ENCODE results near the gene STK24. TPM values are rescaled to one million over a fixed set of nuclear protein-coding genes. Genes with fewer than 3 reads are reported as not detected.

STK24 gene
- total RNA-seq, 5 donors from 2014 or later (not counting 1 experiment from before 2014, with no cell fraction given), result 92.1 to 143 (median 113) TPM

DNA sequence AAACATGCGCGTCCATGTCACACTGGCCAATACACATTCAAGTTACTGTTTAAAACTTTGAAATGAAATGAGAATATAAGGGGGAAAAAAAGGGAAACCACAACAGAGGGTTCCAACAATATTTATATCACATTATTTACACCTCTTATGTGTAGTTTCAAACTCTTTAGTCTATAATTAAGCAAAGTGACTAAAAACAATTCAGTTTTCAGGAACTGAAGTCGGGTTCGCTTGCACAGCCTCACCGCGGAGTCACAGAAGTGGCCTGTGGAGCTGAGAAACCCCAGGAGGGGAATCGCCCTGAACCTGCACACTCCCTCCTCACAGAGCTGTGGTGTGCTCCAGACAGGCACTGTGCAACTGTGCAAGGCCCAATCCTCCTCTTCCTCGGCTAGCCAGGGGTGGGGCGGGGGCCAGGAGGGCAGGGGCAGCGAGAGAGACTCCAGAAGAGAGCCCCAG lies 75.9 kb downstream of the STK24 start:
- Histone ChIP-seq H3K9me3 (no peaks in the 10 kb centered on the region), H3K27ac (ENCODE audit: low read length) (no peak overlapping the region), H3K4me3 (ENCODE audit: control insufficient read depth in 1 of 2, extremely low read depth in 1 of 2, low read length in 1 of 2) (no peak overlapping the region), H3K36me3 (ENCODE audit: control insufficient read depth in 2 of 2, extremely low read depth in 1 of 2, insufficient read depth in 1 of 2, low read length in 1 of 2) (peaks cover 0 to 39% of the 10 kb centered on the region in 2 donors), H3K4me1 (ENCODE audit: control insufficient read depth in 1 of 2, extremely low read depth in 1 of 2, insufficient read depth in 2 of 2, low read length in 2 of 2) (peaks cover 8 to 46% of the 10 kb centered on the region in 2 experiments), H3K27me3 (replicated peaks in 1 of 2; ENCODE audit: control insufficient read depth in 2 of 2, extremely low read depth in 1 of 2, insufficient read depth in 2 of 2, low read length in 1 of 2) (no peaks in the 10 kb centered on the region)
- ATAC-seq (replicated peaks in 1 of 4), result no peak
- CTCF ChIA-PET, result interaction anchor here in 1 of 2 donors (1.1 kb wide), 1 partner anchor 10 kb away, joined by 3 read pairs; no protein-coding TSS in a partner anchor
- Mint-ChIP-seq H3K9me3 (no peaks in the 10 kb centered on the region), H3K4me1 (peaks cover 78 to 90% (median 88%) of the 10 kb centered on the region in 3 donors), H3K27ac (no peak overlapping the region), H3K4me3 (no peak overlapping the region), H3K36me3 (peaks cover 33% of the 10 kb centered on the region), H3K27me3 (no peaks in the 10 kb centered on the region)
- DNase-seq, result no peak
- POLR2A ChIA-PET, result no interaction called here
- WGBS (ENCODE audit: insufficient coverage), result no CpG with 5 or more reads among the region's 10 CpGs

DNA sequence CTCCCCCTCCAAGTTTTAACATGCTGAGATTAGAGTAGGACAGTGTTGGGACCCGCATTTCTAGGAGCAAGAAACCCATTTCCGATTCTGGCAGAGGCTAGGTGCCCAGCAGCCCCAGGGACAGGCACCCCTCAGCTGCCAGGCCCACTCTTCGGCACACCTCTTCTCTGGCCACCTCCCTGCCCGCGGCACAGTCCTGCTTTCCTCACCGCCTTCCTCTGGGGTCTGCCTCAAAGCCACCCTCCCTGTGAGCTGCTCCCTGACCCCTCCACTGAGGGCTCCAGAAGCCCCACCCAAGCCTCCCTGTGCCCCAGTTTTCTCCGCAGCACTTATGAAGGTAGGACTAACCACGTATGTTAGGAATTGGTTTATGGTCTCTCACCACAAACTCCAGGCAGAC lies 79.9 kb downstream of the STK24 start:
- Histone ChIP-seq H3K27ac (ENCODE audit: low read length) (no peak overlapping the region), H3K36me3 (ENCODE audit: control insufficient read depth in 2 of 2, extremely low read depth in 1 of 2, insufficient read depth in 1 of 2, low read length in 1 of 2) (peaks cover 0 to 33% of the 10 kb centered on the region in 2 donors), H3K9me3 (no peaks in the 10 kb centered on the region), H3K4me3 (ENCODE audit: control insufficient read depth in 1 of 2, extremely low read depth in 1 of 2, low read length in 1 of 2) (no peak overlapping the region), H3K4me1 (ENCODE audit: control insufficient read depth in 1 of 2, extremely low read depth in 1 of 2, insufficient read depth in 2 of 2, low read length in 2 of 2) (peaks cover 2 to 26% of the 10 kb centered on the region in 2 experiments), H3K27me3 (replicated peaks in 1 of 2; ENCODE audit: control insufficient read depth in 2 of 2, extremely low read depth in 1 of 2, insufficient read depth in 2 of 2, low read length in 1 of 2) (no peaks in the 10 kb centered on the region)
- Mint-ChIP-seq H3K4me1 (peaks cover 67 to 80% (median 79%) of the 10 kb centered on the region in 3 donors), H3K27ac (peak overlapping the region in 1 of 2 donors; percentile 52), H3K27me3 (no peaks in the 10 kb centered on the region), H3K9me3 (no peaks in the 10 kb centered on the region), H3K36me3 (peaks cover 22% of the 10 kb centered on the region), H3K4me3 (no peak overlapping the region)
- no peak for ATAC-seq (replicated peaks in 1 of 4)
- POLR2A ChIA-PET, result no interaction called here
- DNase-seq, result no peak
- CTCF ChIA-PET, result no interaction called here
- WGBS (ENCODE audit: insufficient coverage), result 90% methylated on average over 6 of the region's 8 CpGs

DNA sequence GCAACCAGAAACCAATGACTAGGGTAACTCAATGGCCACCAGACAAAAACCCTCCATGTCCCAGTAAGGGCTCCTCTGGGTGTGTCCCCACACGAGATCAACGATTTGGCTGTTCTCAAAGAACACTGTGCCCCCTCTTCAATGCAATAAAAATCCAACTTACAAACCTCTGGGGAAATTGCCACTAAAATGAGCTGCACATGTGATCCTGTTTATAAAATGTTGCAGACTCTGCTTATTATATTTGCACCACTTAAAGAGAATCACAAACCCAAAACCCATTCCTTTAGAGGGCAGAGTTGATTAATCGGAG lies 80.5 kb downstream of the STK24 start:
- H3K4me3 Mint-ChIP-seq, result no peak overlapping the region
- ChIA-PET CTCF (no interaction called here), POLR2A (no interaction called here)
- no peaks in the 10 kb centered on the region for H3K27me3 Mint-ChIP-seq
- DNase-seq (no peak), ATAC-seq (replicated peaks in 1 of 4) (no peak)
- Histone ChIP-seq H3K36me3 (ENCODE audit: control insufficient read depth in 2 of 2, extremely low read depth in 1 of 2, insufficient read depth in 1 of 2, low read length in 1 of 2) (peaks cover 0 to 33% of the 10 kb centered on the region in 2 donors), H3K4me1 (ENCODE audit: control insufficient read depth in 1 of 2, extremely low read depth in 1 of 2, insufficient read depth in 2 of 2, low read length in 2 of 2) (peaks cover 2 to 23% of the 10 kb centered on the region in 2 experiments), H3K4me3 (ENCODE audit: control insufficient read depth in 1 of 2, extremely low read depth in 1 of 2, low read length in 1 of 2) (no peak overlapping the region), H3K27ac (ENCODE audit: low read length) (no peak overlapping the region), H3K27me3 (replicated peaks in 1 of 2; ENCODE audit: control insufficient read depth in 2 of 2, extremely low read depth in 1 of 2, insufficient read depth in 2 of 2, low read length in 1 of 2) (no peaks in the 10 kb centered on the region), H3K9me3 (no peaks in the 10 kb centered on the region)
- WGBS (ENCODE audit: insufficient coverage), result no CpG with 5 or more reads among the region's 3 CpGs
- peaks cover 65 to 79% (median 79%) of the 10 kb centered on the region in 3 donors for H3K4me1 Mint-ChIP-seq
- H3K27ac Mint-ChIP-seq, result peak overlapping the region in 1 of 2 donors; percentile 36
- H3K36me3 Mint-ChIP-seq, result peaks cover 24% of the 10 kb centered on the region
- no peaks in the 10 kb centered on the region for H3K9me3 Mint-ChIP-seq

DNA sequence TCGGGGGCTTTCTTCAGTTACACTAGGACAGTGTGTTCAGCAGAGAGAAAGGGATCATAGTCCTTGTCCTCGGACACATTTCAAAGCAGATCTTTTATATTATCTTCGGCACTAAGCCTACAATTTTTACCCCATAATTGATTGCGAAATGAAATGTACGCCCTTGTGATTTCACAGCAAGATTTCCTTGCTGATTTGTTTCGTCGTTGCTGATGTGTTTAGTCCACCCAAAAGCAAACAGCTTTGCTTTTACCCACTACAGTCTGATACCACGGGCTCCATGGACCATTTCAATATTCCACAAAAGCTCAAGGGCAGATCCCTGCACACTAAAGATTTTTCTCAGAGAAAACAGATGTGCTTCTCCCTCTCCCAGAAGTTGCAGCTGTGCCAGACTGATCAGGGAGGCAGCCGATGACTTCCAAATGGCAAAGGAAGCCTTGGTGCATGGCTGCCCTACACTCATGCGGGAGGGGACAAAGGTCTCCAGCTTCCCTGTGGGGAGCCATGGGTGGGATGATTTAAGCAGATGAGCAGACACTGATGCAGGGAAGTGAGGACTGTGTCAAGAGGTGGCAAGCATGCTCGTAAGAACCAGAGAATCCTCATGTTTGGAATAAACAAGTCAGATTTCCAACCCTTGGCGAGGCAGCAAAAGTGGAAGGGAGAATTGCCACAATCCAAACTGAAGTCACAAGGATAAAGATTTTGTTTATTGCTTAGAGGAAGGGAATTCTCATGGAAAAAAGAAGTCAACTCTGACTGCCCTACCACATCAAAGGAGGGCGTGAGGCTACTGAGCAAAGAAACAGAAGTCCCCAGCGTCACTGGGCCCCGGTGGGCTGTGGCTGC lies 81.1 kb downstream of the STK24 start:
- Mint-ChIP-seq H3K4me1 (peaks cover 68 to 80% (median 79%) of the 10 kb centered on the region in 3 donors), H3K27me3 (no peaks in the 10 kb centered on the region), H3K4me3 (no peak overlapping the region), H3K27ac (peak overlapping the region; percentile 36 to 71), H3K36me3 (peaks cover 29% of the 10 kb centered on the region), H3K9me3 (no peaks in the 10 kb centered on the region)
- Histone ChIP-seq H3K27ac (ENCODE audit: low read length) (no peak overlapping the region), H3K4me1 (ENCODE audit: control insufficient read depth in 1 of 2, extremely low read depth in 1 of 2, insufficient read depth in 2 of 2, low read length in 2 of 2) (peaks cover 4 to 24% of the 10 kb centered on the region in 2 experiments), H3K4me3 (ENCODE audit: control insufficient read depth in 1 of 2, extremely low read depth in 1 of 2, low read length in 1 of 2) (no peak overlapping the region), H3K36me3 (ENCODE audit: control insufficient read depth in 2 of 2, extremely low read depth in 1 of 2, insufficient read depth in 1 of 2, low read length in 1 of 2) (peaks cover 0 to 33% of the 10 kb centered on the region in 2 donors), H3K27me3 (replicated peaks in 1 of 2; ENCODE audit: control insufficient read depth in 2 of 2, extremely low read depth in 1 of 2, insufficient read depth in 2 of 2, low read length in 1 of 2) (no peaks in the 10 kb centered on the region), H3K9me3 (no peaks in the 10 kb centered on the region)
- ChIA-PET POLR2A (no interaction called here), CTCF (no interaction called here)
- 91% methylated on average over 10 of the region's 15 CpGs for WGBS (ENCODE audit: insufficient coverage)
- ATAC-seq (replicated peaks in 1 of 4) (no peak), DNase-seq (no peak)

DNA sequence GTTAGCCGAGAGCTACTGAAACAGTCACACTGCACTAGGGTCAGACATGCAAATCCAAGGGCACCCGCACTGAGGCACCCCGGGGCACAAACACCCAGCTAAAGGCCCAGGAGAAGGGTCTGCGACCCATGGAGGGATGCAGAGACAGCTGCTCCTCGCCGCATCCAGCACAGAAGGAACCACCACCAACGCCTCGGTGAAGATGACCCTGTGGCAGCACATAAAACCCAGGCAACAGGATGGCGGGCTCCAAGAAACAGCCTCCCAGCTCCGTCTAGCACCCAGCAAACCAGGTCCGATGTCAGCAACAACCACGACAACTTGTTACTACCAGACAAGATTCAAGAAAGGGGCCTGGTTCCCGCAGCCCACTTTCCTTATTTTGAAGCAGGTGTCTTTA lies 82.1 kb downstream of the STK24 start:
- H3K27me3 Mint-ChIP-seq, result no peaks in the 10 kb centered on the region
- H3K36me3 ChIP-seq (ENCODE audit: control insufficient read depth in 2 of 2, extremely low read depth in 1 of 2, insufficient read depth in 1 of 2, low read length in 1 of 2), result peaks cover 0 to 28% of the 10 kb centered on the region in 2 donors
- peaks cover 68 to 80% (median 79%) of the 10 kb centered on the region in 3 donors for H3K4me1 Mint-ChIP-seq
- no peaks in the 10 kb centered on the region for H3K27me3 ChIP-seq (replicated peaks in 1 of 2; ENCODE audit: control insufficient read depth in 2 of 2, extremely low read depth in 1 of 2, insufficient read depth in 2 of 2, low read length in 1 of 2)
- H3K27ac ChIP-seq (ENCODE audit: low read length), result no peak overlapping the region
- ATAC-seq (replicated peaks in 1 of 4) (no peak), DNase-seq (no peak)
- H3K4me3 Mint-ChIP-seq, result no peak overlapping the region
- POLR2A ChIA-PET, result no interaction called here
- no peak overlapping the region for H3K27ac Mint-ChIP-seq
- peaks cover 6 to 32% of the 10 kb centered on the region in 2 experiments for H3K4me1 ChIP-seq (ENCODE audit: control insufficient read depth in 1 of 2, extremely low read depth in 1 of 2, insufficient read depth in 2 of 2, low read length in 2 of 2)
- no peaks in the 10 kb centered on the region for H3K9me3 ChIP-seq
- WGBS (ENCODE audit: insufficient coverage), result 98% methylated on average over 13 of the region's 13 CpGs
- CTCF ChIA-PET, result interaction anchor here in 1 of 2 donors (0.6 kb wide), 1 partner anchor 1872 kb away, joined by 3 read pairs; no protein-coding TSS in a partner anchor
- H3K36me3 Mint-ChIP-seq, result peaks cover 27% of the 10 kb centered on the region
- H3K9me3 Mint-ChIP-seq, result no peaks in the 10 kb centered on the region
- H3K4me3 ChIP-seq (ENCODE audit: control insufficient read depth in 1 of 2, extremely low read depth in 1 of 2, low read length in 1 of 2), result no peak overlapping the region

DNA sequence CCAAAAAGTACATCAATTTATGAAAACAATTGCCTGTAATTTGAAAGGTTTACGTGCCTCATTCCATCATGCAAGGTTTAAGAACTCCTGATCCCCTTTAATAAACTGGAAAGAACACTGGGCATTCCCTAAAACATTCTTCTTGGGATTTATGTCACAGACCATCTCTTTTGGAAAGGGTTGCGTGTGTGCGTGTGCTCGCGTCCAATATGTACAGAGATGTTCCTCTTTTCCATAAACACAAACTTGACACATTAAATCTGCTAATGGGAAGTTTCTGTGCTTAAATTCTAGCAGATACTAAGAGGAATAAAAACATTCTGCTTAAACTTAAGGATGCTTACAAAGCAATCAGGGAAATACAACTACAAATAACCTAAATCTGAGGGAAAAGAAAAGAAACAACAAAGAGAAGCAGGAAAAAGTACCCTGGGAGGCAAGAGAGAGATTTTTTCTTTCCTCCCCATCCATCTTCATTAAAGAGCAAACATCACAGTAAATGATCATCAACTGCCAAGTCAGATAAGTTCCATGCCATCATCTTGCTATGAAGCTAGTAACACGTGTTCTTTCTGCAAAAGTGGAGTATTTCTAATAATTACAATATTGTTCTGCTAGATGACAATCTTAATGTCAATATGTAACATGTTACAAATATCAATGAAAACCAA lies 83.7 kb downstream of the STK24 start:
- no peak overlapping the region for H3K4me3 Mint-ChIP-seq
- WGBS (ENCODE audit: insufficient coverage), result 100% methylated on average over 1 of the region's 6 CpGs
- no peaks in the 10 kb centered on the region for H3K9me3 Mint-ChIP-seq
- Histone ChIP-seq H3K4me3 (ENCODE audit: control insufficient read depth in 1 of 2, extremely low read depth in 1 of 2, low read length in 1 of 2) (no peak overlapping the region), H3K4me1 (ENCODE audit: control insufficient read depth in 1 of 2, extremely low read depth in 1 of 2, insufficient read depth in 2 of 2, low read length in 2 of 2) (peaks cover 7 to 32% of the 10 kb centered on the region in 2 experiments), H3K27ac (ENCODE audit: low read length) (no peak overlapping the region), H3K9me3 (no peaks in the 10 kb centered on the region), H3K27me3 (replicated peaks in 1 of 2; ENCODE audit: control insufficient read depth in 2 of 2, extremely low read depth in 1 of 2, insufficient read depth in 2 of 2, low read length in 1 of 2) (no peaks in the 10 kb centered on the region), H3K36me3 (ENCODE audit: control insufficient read depth in 2 of 2, extremely low read depth in 1 of 2, insufficient read depth in 1 of 2, low read length in 1 of 2) (peaks cover 0 to 13% of the 10 kb centered on the region in 2 donors)
- DNase-seq (no peak), ATAC-seq (replicated peaks in 1 of 4) (no peak)
- H3K36me3 Mint-ChIP-seq, result peaks cover 17% of the 10 kb centered on the region
- H3K27ac Mint-ChIP-seq, result peak overlapping the region; percentile 12 to 71
- H3K27me3 Mint-ChIP-seq, result no peaks in the 10 kb centered on the region
- POLR2A ChIA-PET, result no interaction called here
- H3K4me1 Mint-ChIP-seq, result peaks cover 71 to 88% (median 86%) of the 10 kb centered on the region in 3 donors
- CTCF ChIA-PET, result interaction anchor here (0.6 to 1.2 kb wide), 3 partner anchors 11 to 22 kb away, joined by 4 to 7 read pairs (median 5); no protein-coding TSS in a partner anchor
